H1 (cell line): ENCODE data around the gene MEIOSIN. TPM values are rescaled to one million over a fixed set of nuclear protein-coding genes. Genes with fewer than 3 reads are reported as not detected.

ENCODE experiments used
- BACH1 ChIP-seq: IDR thresholded peaks from 2 replicates; pipeline ENCODE4 v1.6.1; 2012; ENCODE audit warnings: low read length, improper control_type of control experiment
- POU5F1 ChIP-seq: IDR thresholded peaks from 2 replicates; pipeline ENCODE4 v1.6.1; 2011; ENCODE audit warnings: low read depth, mild to moderate bottlenecking, low read length, moderate library complexity
- SP2 ChIP-seq: IDR thresholded peaks from 2 replicates; pipeline ENCODE4 v1.6.1; 2012; ENCODE audit warnings: mild to moderate bottlenecking, low read length, inconsistent platforms
- TAF1 ChIP-seq: IDR thresholded peaks from 2 replicates; pipeline ENCODE4 v1.6.1; 2011; ENCODE audit warnings: mild to moderate bottlenecking, low read depth, low read length
- TAF7 ChIP-seq: optimal IDR thresholded peaks from 2 replicates; pipeline ENCODE3; 2011; ENCODE audit warnings: low read depth, mild to moderate bottlenecking, inconsistent platforms, low read length, moderate library complexity, borderline replicate concordance
- polyA plus RNA-seq, 7 experiments: library from polyadenylated mRNA; depleted of rRNA in 3 of 7; stranded (reverse) in 5 of 7; unstranded in 2 of 7; fragments of >200 nt in 5 of 7; fragments of 200-250 nt in 2 of 7; gene quantifications; 1 replicate in 5 of 7; 2 replicates in 1 of 7; 4 replicates in 1 of 7; pipeline versions ENCODE4 v1.2.1 to v1.2.3, GENCODE V29; 2011 to 2013; ENCODE audit warnings: missing spikeins in 2 of 7, mixed read lengths in 2 of 7
- total RNA-seq: library from RNA; stranded (reverse); fragmentation: NEBNext Ultra II Directional; extraction: Animal tissue kit (Norgen Biotek cat#: 25700); gene quantifications from 2 replicates; pipeline ENCODE4 v1.2.1, GENCODE V29; 2021
- TF ChIP-seq, protein P1 (sequence below): IDR thresholded peaks from 2 replicates; pipeline ENCODE4 v1.6.1; 2011; ENCODE audit warnings: low read length, improper control_type of control experiment
- TF ChIP-seq, protein P2 (sequence below): IDR thresholded peaks from 2 replicates; pipeline ENCODE4 v1.6.1; 2012; ENCODE audit warnings: inconsistent platforms

MEIOSIN gene
- total and polyA plus RNA-seq, 2 of the 8 experiments (the other 6 are each of a cell fraction or from before 2014, with no cell fraction given) = 0.11 TPM; not detected in 1

DNA sequence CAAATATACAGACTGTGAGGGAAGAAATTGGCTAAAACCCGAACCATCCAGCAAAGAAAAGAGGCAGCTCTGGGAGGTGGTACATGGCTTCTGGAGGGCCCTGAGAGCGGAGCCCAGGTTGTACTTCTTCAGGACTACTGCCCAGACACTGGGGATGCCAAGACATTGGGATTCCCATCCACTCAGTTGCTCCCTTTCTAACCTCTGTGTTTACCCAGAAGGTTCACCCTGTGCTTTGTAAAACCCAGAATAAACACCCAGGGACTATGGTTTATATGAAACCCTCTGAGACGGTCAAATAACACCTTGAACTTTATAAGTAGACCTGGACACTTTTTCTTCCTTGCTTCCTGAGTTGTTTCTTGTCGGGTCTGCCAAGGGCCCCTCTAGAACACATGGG, 9.7 kb downstream of the MEIOSIN start (continued):
- TF ChIP-seq, protein P1, sequence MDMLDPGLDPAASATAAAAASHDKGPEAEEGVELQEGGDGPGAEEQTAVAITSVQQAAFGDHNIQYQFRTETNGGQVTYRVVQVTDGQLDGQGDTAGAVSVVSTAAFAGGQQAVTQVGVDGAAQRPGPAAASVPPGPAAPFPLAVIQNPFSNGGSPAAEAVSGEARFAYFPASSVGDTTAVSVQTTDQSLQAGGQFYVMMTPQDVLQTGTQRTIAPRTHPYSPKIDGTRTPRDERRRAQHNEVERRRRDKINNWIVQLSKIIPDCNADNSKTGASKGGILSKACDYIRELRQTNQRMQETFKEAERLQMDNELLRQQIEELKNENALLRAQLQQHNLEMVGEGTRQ = no peak
- no peak for TF ChIP-seq POU5F1
- TF ChIP-seq TAF7 = no peak
- TF ChIP-seq TAF1 = no peak
- no peak for TF ChIP-seq BACH1
- TF ChIP-seq, protein P2, sequence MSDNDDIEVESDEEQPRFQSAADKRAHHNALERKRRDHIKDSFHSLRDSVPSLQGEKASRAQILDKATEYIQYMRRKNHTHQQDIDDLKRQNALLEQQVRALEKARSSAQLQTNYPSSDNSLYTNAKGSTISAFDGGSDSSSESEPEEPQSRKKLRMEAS = no peak
- TF ChIP-seq SP2 = no peak
